MCF 10A (cell line): Measurements from ENCODE around the gene STK17A. TPM values are rescaled to one million over a fixed set of nuclear protein-coding genes. Genes with fewer than 3 reads are reported as not detected.
A peak's percentile ranks its signal among the peaks of the same experiment; 100 is the strongest.

ENCODE experiments used
- BruUV-seq: library from RNA; stranded (reverse); fragments of 400-500 nt; replicated peaks from 2 replicates; lab custom pipeline; 2021; lab: Mats Ljungman, UMichigan
- CTCF ChIA-PET: fragments of 300-600 bp; sonication (Branson Sonifier 250); formaldehyde crosslinking; extraction: SDS; loops from one replicate; lab custom pipeline; 2021; ENCODE audit warnings: antibody characterized with exemption, inconsistent platforms; lab: Yijun Ruan, JAX
- POLR2A ChIA-PET: fragments of 300-600, 350-650 bp; sonication (Branson Sonifier 250); formaldehyde crosslinking; extraction: SDS; loops from one replicate; lab custom pipeline; 2020; ENCODE audit warnings: antibody characterized with exemption, inconsistent platforms; lab: Yijun Ruan, JAX
- DNase-seq: peaks from one replicate; pipeline ENCODE4 v3.0.0-alpha.2; 2018; ENCODE audit not compliant: unreplicated experiment
- H3K27ac Mint-ChIP-seq: one replicate; pipeline ENCODE4 v1.8.0; 2022; ENCODE audit warnings: mild to moderate bottlenecking, low read depth, mixed read lengths; ENCODE audit not compliant: unreplicated experiment
- H3K27me3 Mint-ChIP-seq: one replicate; pipeline ENCODE4 v1.8.0; 2022; ENCODE audit warnings: mixed read lengths; ENCODE audit not compliant: insufficient read depth, unreplicated experiment
- H3K36me3 Mint-ChIP-seq: one replicate; pipeline ENCODE4 v1.8.0; 2022; ENCODE audit warnings: mild to moderate bottlenecking, moderate library complexity, mixed read lengths; ENCODE audit not compliant: insufficient read depth, unreplicated experiment
- H3K4me1 Mint-ChIP-seq: one replicate; pipeline ENCODE4 v1.8.0; 2022; ENCODE audit warnings: mixed read lengths; ENCODE audit not compliant: insufficient read depth, unreplicated experiment
- H3K4me3 Mint-ChIP-seq: one replicate; pipeline ENCODE4 v1.8.0; 2022; ENCODE audit warnings: mild to moderate bottlenecking, moderate library complexity, mixed read lengths; ENCODE audit not compliant: unreplicated experiment
- H3K9me3 Mint-ChIP-seq: one replicate; pipeline ENCODE4 v1.8.0; 2022; ENCODE audit warnings: mixed read lengths; ENCODE audit not compliant: unreplicated experiment
- intact Hi-C: fragments of 100-400 bp; cut with micrococcal nuclease; formaldehyde crosslinking; loops from 2 replicates; pipeline ENCODE4 v1.14.1; 2022
- total RNA-seq: library from RNA; stranded (reverse); gene quantifications from 2 replicates; pipeline ENCODE4 v1.2.3, GENCODE V29; 2022
- TF ChIP-seq, protein P1 (sequence below): fragments of 200-600 bp; IDR thresholded peaks from one replicate; pipeline ENCODE4 v1.8.0; 2022; ENCODE audit warnings: antibody characterized with exemption, mild to moderate bottlenecking; ENCODE audit not compliant: unreplicated experiment

Gene STK17A
- total RNA-seq, 1 experiment from 2014 or later: 51.6 TPM

- no TSS peak for BruUV-seq
- TF ChIP-seq, protein P1, sequence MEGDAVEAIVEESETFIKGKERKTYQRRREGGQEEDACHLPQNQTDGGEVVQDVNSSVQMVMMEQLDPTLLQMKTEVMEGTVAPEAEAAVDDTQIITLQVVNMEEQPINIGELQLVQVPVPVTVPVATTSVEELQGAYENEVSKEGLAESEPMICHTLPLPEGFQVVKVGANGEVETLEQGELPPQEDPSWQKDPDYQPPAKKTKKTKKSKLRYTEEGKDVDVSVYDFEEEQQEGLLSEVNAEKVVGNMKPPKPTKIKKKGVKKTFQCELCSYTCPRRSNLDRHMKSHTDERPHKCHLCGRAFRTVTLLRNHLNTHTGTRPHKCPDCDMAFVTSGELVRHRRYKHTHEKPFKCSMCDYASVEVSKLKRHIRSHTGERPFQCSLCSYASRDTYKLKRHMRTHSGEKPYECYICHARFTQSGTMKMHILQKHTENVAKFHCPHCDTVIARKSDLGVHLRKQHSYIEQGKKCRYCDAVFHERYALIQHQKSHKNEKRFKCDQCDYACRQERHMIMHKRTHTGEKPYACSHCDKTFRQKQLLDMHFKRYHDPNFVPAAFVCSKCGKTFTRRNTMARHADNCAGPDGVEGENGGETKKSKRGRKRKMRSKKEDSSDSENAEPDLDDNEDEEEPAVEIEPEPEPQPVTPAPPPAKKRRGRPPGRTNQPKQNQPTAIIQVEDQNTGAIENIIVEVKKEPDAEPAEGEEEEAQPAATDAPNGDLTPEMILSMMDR: no peak
- Mint-ChIP-seq H3K9me3 (peaks cover 12% of the 10 kb centered on the region), H3K4me1 (peaks cover 46% of the 10 kb centered on the region), H3K27ac (no peak overlapping the region), H3K27me3 (no peaks in the 10 kb centered on the region), H3K36me3 (peaks cover 55% of the 10 kb centered on the region), H3K4me3 (no peak overlapping the region)
- CTCF ChIA-PET: interaction anchor here (0.6 to 1.6 kb wide), 3 partner anchors 29 to 70 kb away, joined by 3 to 9 read pairs (median 3); partner anchors contain the start of gene STK17A
- POLR2A ChIA-PET: interaction anchor here (0.7 to 1.0 kb wide), 3 partner anchors 22 to 98 kb away, joined by 3 read pairs; no protein-coding TSS in a partner anchor
- intact Hi-C loops: no loop called here
- no peak for DNase-seq
These were observed 69.5 kb downstream of the STK17A start for GRCh38 chr7:43652364-43652763.

DNA sequence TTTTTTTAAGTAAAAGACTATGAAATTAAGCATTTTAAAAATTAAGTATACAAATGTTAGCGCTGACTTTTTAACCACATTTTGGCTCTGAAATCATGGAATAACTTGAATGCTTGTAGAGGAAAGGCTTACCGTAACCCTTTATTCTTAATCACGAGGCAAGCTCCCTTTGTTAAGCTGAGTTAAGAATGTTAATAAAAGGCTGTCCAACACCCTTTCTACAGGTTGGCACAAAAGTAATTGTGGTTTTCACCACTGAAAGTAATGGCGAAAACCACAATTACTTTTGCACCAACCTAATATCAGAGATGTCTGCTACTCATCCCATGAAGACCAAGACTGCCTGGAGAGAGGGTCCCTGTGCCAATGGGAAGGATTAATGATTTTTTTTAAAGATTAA lies 70.6 kb downstream of the STK17A start:
- Mint-ChIP-seq H3K27me3 (no peaks in the 10 kb centered on the region), H3K9me3 (peaks cover 12% of the 10 kb centered on the region), H3K4me1 (peaks cover 38% of the 10 kb centered on the region), H3K4me3 (no peak overlapping the region), H3K36me3 (peaks cover 61% of the 10 kb centered on the region), H3K27ac (no peak overlapping the region)
- no TSS peak for BruUV-seq
- intact Hi-C loops: no loop called here
- DNase-seq: no peak
- CTCF ChIA-PET: interaction anchor here (1.2 kb wide), 1 partner anchor 71 kb away, joined by 3 read pairs; the partner anchor contains the start of gene STK17A
- TF ChIP-seq, protein P1: no peak
- POLR2A ChIA-PET: no interaction called here

DNA sequence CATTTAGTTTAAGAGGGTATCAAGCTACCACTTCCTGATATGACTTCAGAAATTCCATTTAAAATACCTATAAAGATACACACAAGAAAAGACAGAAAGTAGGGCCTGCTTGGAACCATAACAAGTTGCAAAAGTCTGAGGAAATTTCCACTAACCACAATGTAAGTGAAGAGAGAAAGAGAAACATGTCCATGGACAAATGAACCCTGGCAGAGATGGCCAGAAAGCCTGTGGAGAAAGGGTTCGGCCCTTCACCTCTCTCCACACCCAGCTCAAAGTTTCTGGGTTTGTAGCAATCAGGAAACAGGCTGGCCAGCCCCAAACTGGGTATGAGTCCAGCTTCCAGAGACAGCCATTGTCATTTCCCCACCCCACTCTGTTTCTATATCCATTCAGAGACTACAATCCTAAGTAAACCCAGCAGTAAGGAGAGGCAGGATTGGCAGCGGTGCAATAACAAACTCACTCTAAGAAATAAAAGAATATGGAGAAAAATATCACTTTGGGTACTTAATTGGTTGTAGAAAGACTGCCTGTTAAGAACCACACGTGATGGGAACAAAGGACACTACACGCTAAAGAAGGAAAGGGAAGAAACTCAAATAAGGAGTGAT lies 71.1 kb downstream of the STK17A start:
- Mint-ChIP-seq H3K4me3 (no peak overlapping the region), H3K9me3 (peaks cover 12% of the 10 kb centered on the region), H3K27me3 (no peaks in the 10 kb centered on the region), H3K4me1 (peaks cover 42% of the 10 kb centered on the region), H3K27ac (no peak overlapping the region), H3K36me3 (peaks cover 61% of the 10 kb centered on the region)
- intact Hi-C loops: no loop called here
- TF ChIP-seq, protein P1: no peak
- BruUV-seq: no TSS peak
- DNase-seq: no peak
- CTCF ChIA-PET: interaction anchor here (1.2 kb wide), 1 partner anchor 71 kb away, joined by 3 read pairs; the partner anchor contains the start of gene STK17A
- POLR2A ChIA-PET: no interaction called here

DNA sequence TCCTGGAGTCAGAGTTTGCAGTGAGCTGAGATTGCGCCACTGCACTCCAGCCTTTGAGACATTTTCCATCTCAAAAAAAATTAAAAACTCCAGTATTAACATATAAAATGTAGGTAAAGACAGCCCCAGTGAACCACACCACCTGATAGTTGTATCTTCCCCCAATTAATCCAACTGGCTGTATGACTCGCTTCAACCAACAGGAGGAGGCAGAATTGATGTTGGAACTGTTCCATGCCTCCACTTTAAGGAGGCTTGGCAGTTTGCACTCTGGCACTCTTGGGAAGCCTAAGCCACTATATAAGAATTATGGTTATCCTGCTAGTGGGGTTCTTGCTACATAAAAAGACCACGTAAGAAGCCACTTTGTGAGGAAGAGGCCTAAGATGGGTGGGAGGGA lies 72.7 kb downstream of the STK17A start:
- H3K27ac Mint-ChIP-seq: no peak overlapping the region
- CTCF ChIA-PET: interaction anchor here (0.6 to 1.4 kb wide), 4 partner anchors 45 to 1584 kb away, joined by 3 to 4 read pairs (median 4); partner anchors contain the start of gene STK17A

More for the DNA sequence above, 72.7 kb downstream of the STK17A start:
- Mint-ChIP-seq H3K4me3 (no peak overlapping the region), H3K9me3 (peaks cover 12% of the 10 kb centered on the region), H3K4me1 (peaks cover 43% of the 10 kb centered on the region), H3K27me3 (no peaks in the 10 kb centered on the region), H3K36me3 (peaks cover 48% of the 10 kb centered on the region)
- BruUV-seq: no TSS peak
- intact Hi-C loops: no loop called here
- POLR2A ChIA-PET: interaction anchor here (0.7 kb wide), 1 partner anchor 70 kb away, joined by 3 read pairs; no protein-coding TSS in a partner anchor
- DNase-seq: peak; percentile 34
- TF ChIP-seq, protein P1: no peak
